OCI-LY7 (cell line): ENCODE results near the gene ANK3.

Experiments
- CTCF ChIP-seq: fragments of 200-600 bp; sonication (generic); conservative IDR thresholded peaks from 2 replicates; pipeline ENCODE4 v1.5.1; 2014; ENCODE audit warnings: mild to moderate bottlenecking, antibody characterized with exemption, low read length, moderate library complexity, mixed read lengths
- EZH2phosphoT487 ChIP-seq: fragments of 200-600 bp; sonication (generic); IDR thresholded peaks from 2 replicates; pipeline ENCODE4 v1.6.1; 2018; ENCODE audit warnings: low read depth, borderline replicate concordance, mild to moderate bottlenecking, mixed run types, antibody characterized with exemption, low read length, moderate library complexity, mixed read lengths

DNA sequence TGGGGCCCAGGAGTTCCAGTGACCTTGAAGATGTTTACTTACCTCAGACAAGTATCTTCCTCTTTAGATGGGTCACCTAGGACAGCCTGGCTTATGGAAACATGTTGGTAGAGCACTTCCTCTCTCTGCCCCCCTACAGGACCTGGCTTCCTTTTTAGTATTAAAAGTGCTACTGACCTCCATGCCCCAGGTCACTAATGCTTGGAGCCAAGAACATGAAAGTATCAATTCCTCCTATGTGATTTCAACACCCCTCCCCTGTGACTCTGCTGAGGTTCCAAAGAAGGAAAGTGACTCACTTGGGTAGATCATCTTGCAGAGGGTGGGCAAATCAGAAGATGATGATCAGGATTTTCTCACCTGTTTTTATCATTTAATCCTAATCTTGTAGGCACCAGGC is 358.0 kb downstream of the ANK3 start:
- TF ChIP-seq CTCF (no peak), EZH2phosphoT487 (no peak)
